Ammon's horn (tissue), 1 donor: ENCODE data around the gene PASK.

Source experiments
- DNase-seq: peaks from one replicate; pipeline ENCODE4 v3.0.0-alpha.2; 2016; ENCODE audit warnings: low spot score

The PASK gene

DNA sequence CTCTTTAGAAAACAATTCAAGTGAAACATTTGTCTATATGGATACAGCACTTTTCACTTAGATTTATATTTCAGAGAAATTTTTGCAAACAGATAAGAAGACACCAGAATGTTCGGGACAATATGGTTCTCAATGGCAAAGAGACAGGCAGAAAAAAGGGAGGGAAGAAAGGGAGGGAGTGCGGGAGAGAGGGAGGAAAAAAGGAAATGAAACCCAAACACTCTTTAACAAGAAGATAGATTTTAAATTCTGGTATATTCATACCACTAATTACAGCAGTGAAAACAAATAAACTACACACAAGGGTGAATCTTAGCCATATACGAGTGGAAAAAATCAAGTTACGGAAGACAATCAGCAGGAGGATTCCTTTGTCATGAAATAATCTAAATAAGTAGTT lies 3.0 kb downstream of the PASK start:
- DNase-seq, result no peak

DNA sequence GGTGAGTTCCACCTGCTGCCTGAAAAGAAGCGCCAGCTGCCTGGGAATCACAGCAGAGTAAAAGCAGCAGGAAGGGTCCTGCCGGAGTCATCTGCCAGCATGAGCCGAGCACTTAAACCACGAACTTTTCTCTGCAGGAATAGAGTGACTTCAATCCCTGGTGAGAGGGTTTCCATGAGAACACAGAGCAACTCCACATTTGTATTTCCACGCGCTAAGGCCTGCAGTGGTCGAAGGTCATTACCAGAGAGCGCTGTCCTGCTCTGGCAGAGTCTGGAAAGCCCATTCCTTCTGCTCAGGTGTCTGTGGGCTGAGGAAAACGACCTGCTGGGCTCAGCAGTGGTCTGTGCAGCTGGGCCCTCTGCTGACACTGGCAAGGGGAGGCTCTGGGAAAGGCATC lies 6.7 kb downstream of the PASK start:
- DNase-seq, result no peak

DNA sequence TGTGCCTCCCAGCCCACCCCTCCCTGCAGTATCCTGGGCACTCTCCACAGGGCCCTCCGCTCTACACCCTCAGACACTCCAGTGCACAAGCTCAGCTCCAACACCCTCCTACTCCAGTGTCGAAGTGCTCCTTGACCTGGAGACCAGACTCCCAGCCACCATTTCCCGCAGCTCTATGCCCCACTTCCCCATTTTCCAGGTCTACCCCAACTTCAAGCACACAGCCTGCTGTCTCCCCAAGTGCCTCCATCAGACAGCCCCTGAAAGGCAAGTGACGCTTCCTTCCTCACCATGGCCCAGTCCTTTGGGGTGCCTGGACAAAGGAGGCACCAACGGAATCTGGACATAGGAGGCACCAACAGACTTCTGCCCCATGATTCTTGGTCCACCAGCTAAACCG lies 7.2 kb downstream of the PASK start:
- no peak for DNase-seq

DNA sequence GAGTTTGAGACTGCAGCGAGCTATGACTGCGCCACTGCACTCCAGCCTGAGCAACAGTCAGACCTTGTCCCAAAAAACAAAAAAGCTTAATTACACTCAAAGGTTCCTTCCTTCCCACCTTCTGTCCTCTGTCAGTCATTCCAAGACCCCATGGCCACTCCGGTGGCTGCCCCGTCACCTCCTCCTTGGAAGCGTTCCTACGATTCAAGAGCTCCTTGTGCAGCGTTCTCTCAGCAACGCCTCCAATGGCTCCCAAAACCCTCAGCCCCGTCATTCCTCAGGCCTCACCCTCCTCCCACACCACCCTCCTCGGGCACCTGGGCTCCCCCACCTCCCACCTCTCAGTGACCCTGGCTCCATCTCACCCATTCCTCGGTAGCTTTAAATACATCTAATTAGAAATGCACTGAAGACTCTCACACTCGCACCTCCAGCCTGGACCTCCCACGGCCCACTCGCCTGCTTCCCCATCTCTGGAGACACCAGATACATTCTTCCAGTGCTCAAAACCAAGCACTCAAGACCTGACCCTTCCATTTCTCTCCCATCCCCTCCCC lies 8.0 kb downstream of the PASK start:
- no peak for DNase-seq

DNA sequence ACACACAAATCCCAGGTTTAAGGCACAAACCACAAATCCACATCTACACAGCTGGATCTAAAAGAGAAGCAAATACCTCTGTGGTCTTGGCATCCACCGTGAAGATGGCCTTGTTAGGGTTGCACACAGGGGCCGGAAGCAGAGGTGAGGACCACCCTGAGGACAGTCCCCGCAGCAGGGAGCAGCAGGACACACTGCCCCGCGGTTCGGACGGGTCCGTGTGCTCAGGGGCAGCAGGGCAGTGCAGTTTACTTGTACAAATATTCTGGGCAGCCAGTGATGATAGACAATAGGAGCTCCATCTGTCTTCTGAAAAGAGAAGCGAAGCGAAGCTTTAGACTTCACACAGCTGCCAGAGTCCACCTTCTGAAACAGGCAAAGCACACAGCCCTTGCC lies 8.8 kb downstream of the PASK start:
- no peak for DNase-seq

DNA sequence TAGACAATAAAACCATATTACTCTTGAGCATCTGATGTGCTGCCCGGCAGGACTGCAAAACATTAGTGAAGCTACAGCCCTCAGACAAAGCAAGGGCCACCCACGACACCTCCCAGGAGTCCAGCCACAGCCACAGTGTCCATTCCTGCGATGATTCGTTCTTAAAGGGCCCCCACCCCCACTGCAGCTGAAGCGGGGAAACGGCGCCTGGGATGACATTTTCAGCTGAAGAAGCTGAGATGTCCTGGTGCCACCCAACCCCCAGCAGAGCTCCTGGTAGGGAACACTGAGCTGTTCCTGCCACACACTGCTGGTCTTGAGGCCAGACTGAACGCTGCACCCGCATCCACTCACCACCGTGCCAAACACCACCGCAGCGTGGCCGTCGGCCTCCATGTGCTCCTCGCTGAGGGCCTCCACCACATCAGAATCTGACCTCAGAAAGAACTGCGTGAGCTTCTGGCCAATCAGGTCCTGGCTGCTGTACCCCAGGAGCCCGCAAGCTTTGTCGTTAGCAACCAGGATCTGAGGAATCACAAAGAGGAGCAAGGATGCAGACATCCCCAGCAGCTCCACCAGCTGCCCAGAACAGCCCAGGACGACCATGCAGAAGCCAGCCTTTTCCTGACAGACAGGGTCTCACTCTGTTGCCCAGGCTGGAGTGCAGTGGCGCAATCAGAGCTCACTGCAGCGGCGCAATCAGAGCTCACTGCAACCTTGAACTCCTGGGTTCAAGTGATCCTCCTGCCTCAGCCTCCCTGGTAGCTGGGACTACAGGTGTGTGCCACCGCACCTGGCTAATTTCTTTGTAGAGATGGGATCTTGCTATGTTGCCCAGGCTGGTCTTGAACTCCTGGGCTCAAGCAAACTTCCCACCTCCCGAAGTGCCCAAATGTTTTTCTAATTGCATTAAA lies 9.5 kb downstream of the PASK start:
- no peak for DNase-seq

DNA sequence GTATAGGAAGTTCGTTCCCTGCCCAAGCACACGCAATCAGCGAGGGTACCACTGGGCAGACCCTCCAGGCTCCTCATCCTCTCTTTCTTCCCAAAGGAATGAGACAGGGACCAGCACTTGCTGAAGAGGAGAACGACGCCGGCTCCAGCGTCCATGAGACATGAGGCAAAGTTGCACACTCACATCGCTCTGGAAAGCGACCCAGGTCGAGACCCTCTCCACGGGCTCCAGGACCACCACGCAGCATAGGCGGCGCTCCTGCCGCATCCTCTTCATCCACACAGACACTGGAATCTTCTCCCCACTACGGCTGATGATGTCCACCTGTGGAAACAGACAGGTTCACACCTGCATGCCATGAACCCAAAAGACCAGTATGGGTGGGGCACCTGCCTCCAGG lies 10.8 kb downstream of the PASK start:
- no peak for DNase-seq

DNA sequence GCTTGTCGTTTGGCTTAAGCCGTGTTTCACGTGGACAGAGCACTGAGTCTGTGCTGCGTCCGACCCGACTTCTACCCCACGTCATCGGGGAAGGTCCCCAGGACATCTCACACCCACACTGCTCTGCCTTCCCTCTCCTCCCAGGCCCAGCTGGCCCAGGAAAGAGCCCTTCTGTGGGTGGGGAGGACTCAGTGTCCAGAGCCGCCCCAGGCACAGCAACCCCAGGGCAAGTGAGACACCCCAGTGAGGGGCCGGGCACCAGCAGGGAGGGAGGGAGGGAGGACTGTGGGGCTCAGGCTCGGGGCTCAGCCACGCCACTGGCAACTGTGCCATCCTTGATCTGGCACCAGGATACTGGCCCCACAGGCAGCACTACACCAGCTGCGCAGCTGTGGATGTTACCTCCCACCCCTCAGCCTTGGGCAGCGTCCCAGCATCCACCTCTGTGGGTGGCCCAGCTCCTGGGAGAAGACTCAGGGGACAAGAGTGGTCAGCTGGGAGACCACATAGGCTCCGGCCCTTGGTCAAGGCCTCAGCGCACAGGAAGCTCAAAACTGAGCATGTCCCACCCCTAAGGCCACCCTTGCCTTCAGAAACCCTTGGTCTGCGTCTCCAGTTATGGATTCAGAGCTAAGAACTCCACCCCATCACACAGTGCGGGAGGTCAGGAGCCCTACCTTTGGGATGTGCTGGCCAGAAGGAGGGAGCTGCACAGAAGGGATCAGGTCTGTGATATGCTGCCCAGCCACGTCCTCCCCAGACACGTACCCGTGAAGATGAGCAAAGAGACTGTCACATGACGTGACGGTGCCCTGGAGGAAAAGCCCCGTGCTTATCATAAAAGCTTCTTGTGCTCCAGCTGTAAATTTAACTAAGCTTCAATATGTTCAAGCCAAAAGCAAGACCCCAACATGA lies 11.7 kb downstream of the PASK start:
- no peak for DNase-seq

DNA sequence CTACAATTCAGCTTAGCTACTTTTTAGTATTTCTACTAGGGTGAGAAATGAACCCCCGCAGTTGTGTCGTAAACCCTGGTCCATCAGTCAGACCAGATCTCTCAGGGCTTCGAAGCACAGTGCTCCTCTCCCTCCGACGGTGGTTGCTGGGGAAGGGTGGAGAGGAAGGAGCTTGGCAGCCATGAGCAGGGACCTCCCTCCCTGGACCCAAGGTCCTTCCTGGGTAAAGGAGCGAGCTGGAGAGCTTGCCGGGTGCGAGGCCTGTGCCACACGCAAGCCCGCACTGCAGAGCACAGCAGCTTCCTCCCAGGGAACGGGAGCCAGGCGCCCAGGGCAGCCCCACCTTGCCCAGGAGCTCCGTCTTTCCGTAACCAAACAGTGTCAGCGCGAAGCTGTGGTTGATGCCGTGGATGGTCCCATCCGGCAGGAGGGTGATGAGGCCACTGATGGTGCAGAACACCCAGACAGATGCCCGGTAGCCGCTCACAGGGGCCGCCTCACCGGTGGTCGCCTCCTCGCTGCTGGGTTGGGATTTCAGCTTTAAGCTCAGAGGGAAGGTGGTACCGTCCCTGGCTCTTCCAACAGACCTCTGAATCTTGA lies 12.5 kb downstream of the PASK start:
- DNase-seq, result no peak

DNA sequence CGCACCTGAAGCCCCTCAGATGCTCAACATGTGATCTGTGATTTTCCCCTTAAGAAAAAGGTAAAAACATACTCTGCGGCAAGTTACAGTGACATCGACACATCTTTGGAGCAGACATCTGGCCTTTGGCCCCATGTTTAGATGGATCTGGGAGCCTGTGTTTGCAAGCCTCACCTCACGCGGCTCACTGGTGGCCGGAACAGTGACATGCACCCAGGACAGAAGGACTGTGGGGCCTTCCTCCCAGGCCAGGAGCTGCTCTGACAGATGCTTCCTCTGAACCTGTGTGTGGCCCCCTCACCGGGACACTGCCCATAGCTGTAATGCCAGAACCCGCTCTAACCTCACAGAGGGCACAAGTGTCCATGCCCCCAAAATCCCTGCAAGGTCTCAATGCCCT lies 13.1 kb downstream of the PASK start:
- DNase-seq, result no peak

DNA sequence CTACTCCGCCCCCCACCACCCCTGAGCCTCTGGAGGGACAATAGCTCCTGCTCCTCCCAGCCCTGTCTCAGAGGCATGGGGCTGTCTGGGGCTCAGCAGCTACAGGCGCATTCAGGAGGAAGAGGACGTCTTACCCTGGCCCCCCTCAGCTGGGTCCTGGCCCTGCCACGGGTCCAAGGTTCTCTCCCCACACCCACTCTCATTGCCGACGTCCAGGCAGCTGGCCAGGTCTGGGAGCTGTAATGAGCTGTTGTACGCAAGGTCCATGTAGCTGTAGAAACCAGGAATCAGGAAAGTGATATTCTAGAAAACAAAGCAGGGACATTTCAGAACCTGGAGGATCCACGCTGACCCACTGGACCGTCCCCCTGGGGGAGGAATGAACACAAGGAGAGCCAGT lies 13.5 kb downstream of the PASK start:
- no peak for DNase-seq

DNA sequence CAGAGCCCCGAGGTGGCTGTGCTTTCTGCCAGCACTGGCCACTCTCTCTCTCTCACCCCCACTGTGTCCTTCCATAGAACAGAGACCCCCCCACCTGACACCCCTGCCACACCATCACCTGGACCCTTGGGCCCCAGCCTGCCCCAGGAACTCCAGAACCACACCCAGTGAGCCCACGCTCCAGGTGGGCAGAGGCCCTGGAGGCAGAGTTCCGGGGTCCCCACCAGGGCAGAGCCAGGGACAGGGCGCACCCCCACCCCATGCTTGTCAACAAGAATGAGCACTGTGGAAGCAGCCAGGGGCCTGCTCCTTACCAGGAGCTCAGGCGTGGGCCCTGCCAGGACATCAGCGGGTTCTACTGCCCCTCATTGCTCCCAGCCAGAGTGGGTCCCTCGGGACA lies 14.6 kb downstream of the PASK start:
- no peak for DNase-seq

DNA sequence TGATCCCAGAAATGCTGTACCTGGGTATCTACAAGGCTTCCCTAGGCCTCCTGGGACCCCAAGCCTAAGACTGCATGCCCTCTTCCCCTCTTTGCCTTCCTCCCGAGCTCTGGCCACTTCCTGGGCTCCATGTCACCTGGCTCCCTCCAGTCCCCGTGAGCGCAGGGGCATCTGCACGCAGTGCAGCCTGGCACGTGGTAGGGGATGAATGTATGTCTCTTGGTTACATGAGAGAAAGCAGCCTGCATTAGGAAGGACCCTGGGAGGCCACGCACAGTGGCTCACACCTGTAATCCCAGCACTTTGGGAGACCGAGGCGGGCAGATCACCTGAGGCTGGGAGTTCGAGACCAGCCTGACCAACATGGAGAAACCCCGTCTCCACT lies 15.8 kb downstream of the PASK start:
- DNase-seq, result no peak

DNA sequence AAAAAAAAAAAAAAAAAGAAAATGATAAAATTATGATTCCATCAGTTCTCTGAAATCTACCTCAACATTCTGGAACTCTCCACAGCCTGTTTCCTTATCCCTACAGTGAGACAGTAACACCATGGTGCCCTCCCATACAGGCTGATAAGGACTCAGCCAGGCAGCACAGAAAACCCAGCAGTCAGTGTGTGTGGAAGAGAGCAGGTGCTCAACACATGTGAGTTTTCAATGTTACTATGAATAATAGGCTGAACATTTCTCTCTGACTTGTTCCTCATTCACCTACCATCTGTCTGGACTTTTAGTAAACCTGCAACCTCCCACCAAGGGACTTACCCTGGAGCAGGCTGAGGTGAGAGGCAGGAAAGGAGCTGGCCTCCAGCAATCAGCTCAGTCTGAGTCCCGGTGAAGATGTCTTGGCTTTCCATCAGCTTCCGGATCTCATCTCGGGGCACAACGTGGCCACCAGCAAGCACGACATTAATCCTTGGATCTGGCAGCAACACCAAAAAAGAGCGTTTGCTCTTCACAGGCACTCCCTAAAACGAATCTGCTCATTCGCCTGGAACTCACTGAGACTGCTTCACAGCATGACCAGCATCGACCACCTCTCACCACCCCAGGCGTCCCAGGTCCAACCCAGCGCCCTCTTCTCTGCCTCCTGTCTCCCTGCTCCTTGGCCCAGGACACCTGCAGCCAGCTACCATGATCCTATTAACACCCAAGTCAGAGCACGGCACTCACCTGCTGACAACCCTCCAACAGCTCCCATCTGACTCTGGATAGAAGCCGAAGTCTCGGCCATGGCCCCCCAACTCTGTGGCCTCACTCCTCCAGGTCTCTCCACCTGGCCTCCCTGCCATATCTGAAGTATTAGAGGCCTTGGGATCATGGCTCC lies 16.5 kb downstream of the PASK start:
- DNase-seq, result no peak

DNA sequence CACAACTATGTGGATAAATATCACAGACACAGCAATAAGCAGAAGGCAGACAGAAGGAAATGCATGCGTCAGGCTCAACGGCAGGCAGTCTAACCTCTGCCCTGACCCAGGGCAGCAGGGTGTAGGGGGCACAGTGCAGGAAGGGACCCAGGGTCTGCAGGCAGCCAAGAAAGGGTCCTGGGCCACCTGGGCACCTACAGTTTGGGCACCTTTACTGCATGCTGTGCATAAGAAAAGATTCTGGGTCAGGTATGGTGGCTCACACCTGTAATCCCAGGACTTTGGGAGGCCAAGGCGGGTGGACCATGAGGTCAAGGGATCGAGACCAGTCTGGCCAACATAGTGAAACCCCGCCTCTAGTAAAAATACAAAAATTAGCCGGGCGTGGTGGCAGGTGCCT lies 17.7 kb downstream of the PASK start:
- no peak for DNase-seq

DNA sequence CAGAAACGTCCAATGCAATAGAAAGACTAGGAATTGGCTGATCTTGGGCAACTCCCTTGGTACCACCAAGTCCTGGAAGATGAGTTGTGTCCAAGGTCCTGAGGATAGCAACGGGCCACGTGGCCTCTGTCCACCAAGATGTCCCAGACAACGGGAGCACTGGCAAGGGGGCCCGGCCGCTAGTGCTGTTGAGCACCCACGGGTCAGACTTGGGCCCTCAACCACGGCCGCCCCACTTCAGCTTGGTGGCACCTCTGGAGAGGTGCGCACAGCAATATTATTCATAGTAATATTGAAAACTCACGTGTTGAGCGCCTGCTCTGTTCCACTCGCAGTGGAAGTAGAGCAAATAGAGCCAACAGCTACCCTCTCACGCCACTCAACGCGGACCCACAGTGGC lies 19.0 kb downstream of the PASK start:
- DNase-seq, result no peak

DNA sequence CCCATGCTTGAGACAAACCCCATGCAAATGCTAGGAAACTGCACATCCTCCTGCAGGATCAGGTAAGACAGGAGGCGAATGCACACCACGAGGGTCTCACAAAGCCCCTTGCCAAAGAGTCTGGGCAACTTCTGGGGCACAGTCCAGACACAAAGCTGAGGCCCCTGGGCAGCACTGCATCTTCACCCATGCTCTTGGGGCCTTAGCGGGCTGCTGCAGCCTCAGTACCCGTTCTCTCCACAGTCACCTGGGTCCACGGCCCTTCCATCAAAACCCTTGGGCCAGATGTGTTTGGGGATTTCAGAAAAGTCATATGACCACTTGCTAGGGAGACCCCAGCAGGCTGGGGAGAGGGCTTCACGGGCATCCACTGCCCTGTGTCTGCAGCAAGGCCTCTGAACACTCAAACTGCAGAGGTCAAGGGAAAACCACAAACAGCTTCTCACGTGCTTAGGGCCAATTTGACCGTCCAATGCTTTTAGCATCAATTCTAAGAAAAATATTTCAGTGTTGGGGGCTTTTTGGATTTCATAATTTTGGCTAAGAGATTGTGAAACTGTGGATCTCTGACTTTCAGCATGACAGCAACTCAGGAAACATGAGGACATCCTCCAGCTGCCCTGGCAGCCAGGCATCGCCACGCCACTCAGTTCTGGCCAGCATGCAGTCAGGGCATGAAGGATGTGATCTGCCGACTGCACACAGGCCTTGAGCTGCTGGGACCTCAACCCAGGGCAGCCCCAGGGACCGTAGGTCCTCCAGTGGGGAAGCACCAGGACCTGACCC lies 20.0 kb downstream of the PASK start:
- no peak for DNase-seq

DNA sequence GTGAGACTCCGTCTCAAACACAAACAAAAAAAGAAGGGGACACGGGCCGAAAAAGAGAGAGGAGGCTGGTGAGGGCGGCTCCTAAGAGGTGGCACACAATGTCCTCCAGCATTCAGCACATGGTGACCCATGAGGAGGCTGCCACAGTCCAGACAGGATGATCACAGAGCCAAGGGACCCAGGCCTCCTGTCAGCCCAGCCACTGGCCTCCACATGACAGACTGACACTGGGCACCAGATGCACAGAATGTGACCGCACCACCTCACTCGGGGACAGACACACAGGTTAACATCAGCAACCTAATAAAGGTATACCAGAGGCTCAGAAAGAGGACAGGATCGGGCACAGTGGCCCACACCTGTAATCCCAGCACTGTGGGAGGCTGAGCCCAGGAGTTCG lies 21.0 kb downstream of the PASK start:
- no peak for DNase-seq

DNA sequence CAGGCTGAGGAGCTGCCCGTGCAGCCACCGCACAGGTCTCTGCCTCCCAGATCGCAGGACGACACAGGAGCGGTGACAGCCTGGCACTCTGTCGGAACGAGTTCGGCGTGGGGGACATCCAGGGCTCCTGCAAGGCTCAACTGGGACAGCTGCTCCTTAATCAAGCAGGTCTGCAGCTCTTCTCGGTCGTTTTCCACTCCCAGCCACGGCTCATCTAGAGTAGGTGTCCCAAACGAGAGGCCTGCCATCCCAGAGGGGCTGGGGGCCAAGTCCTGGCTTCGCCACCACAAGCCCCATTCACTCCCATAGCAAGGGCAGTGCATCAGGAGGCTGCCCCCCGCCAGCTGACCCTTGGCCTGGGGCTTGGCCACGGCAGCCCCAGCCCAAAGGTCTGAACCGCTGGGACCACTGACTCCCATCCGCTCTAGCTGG lies 22.5 kb downstream of the PASK start:
- no peak for DNase-seq

DNA sequence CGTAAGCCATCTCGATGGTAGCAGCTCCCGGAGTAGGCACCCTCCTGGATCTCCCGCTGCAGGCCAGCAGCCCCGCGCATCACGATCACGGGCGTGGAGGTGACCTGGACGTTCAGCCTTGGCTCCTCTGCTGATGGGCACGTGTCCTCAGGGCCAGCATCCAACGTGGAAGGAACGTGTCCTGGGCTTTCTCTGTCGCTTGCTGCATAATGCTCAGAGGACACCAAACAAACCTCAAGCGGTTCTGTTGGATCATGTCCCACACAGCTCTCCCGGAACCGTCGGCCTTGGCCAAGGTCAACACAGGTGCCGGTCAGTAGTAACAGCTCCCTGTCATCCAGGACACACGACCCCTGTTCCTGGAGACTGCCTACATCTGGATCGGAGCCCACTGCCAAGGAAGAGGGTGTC lies 23.1 kb downstream of the PASK start:
- no peak for DNase-seq

DNA sequence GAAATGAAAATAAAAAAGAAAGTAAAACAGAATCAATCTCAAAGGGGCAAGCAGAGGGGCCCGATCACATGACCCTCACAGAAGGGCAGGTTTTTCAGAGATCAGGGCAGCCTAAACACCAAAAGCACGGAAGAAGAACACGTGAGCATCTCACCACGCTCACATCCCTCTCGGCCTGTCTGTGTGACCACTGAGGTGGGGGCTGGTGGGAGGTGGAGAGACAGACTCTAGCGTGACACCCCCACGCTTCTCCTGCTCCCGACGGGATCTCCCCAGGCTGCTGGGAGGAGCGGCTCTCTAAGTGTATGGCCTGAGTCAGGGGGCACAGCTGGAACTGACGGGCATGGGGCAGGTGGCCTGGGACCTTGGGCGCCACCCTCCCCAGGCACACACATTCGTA lies 23.6 kb downstream of the PASK start:
- DNase-seq, result no peak
